Endodermal cell (in vitro differentiated cells): ENCODE measurements around the gene FHL1. TPM values are rescaled to one million over a fixed set of nuclear protein-coding genes. Genes with fewer than 3 reads are reported as not detected.

Experiments used
- DNase-seq: peaks from one replicate; pipeline ENCODE4 v3.0.0-alpha.2; 2017
- H3K27ac ChIP-seq: 2 replicates; pipeline ENCODE4 v1.5.1; 2013; ENCODE audit warnings: mild to moderate bottlenecking, low read depth, low read length, moderate library complexity
- H3K27me3 ChIP-seq: 2 replicates; pipeline ENCODE4 v1.6.1; 2013; ENCODE audit warnings: mild to moderate bottlenecking, low read length, moderate library complexity; ENCODE audit not compliant: insufficient read depth, control insufficient read depth, poor library complexity, severe bottlenecking
- H3K36me3 ChIP-seq: 2 replicates; pipeline ENCODE4 v1.7.0; 2013; ENCODE audit warnings: mild to moderate bottlenecking, low read length, moderate library complexity; ENCODE audit not compliant: control insufficient read depth, insufficient read depth
- H3K4me1 ChIP-seq: one replicate; pipeline ENCODE4 v1.7.0; 2013; ENCODE audit warnings: low read length; ENCODE audit not compliant: control insufficient read depth, insufficient read depth
- H3K4me3 ChIP-seq: 2 replicates; pipeline ENCODE4 v1.5.1; 2013; ENCODE audit warnings: mild to moderate bottlenecking, low read length, moderate library complexity
- H3K9ac ChIP-seq: 2 replicates; pipeline ENCODE4 v1.6.1; 2013; ENCODE audit warnings: mild to moderate bottlenecking, low read length, moderate library complexity; ENCODE audit not compliant: poor library complexity, severe bottlenecking; ENCODE audit errors: extremely low read depth
- H3K9me3 ChIP-seq: 2 replicates; pipeline ENCODE4 v1.6.1; 2013; ENCODE audit warnings: mild to moderate bottlenecking, low read length, moderate library complexity; ENCODE audit not compliant: control insufficient read depth
- H3K27ac Mint-ChIP-seq: 2 replicates; pipeline ENCODE4 v1.8.0; 2020; ENCODE audit warnings: mixed read lengths
- H3K27me3 Mint-ChIP-seq: 2 replicates; pipeline ENCODE4 v1.8.0; 2021; ENCODE audit warnings: mild to moderate bottlenecking, mixed read lengths; ENCODE audit not compliant: insufficient read depth
- H3K36me3 Mint-ChIP-seq: 2 replicates; pipeline ENCODE4 v1.8.0; 2020; ENCODE audit warnings: low read depth, mixed read lengths
- H3K4me1 Mint-ChIP-seq: 2 replicates; pipeline ENCODE4 v1.8.0; 2020; ENCODE audit warnings: mixed read lengths
- H3K4me3 Mint-ChIP-seq: 2 replicates; pipeline ENCODE4 v1.8.0; 2020; ENCODE audit warnings: mild to moderate bottlenecking, moderate library complexity, mixed read lengths
- H3K9me3 Mint-ChIP-seq: 2 replicates; pipeline ENCODE4 v1.8.0; 2020; ENCODE audit warnings: mild to moderate bottlenecking, mixed read lengths
- WGBS, 2 experiments: methylation state at CpG; one replicate each; pipeline versions ENCODE4 v1.1.5 to v1.1.7; 2013; ENCODE audit warnings: missing lambda C conversion rate in 2 of 2, mixed read lengths in 1 of 2; ENCODE audit not compliant: insufficient coverage in 1 of 2, insufficient read length in 1 of 2; 5-methylcytosine and 5-hydroxymethylcytosine counted together
- total RNA-seq, 2 donors: library from RNA; stranded (reverse); fragmentation: NEBNext Ultra II Directional in 1 of 2; extraction: Animal tissue kit (Norgen Biotek cat#: 25700) in 1 of 2; gene quantifications; 2 replicates in 1 of 2; 3 replicates in 1 of 2; pipeline ENCODE4 v1.2.1, GENCODE V29; 2021
- TF ChIP-seq, protein P1 (sequence below): fragments of 200-600 bp; sonication (generic); conservative IDR thresholded peaks from 2 replicates; pipeline ENCODE4 v1.5.0; 2021; ENCODE audit warnings: antibody characterized with exemption, mild to moderate bottlenecking

FHL1 gene
- total RNA-seq, 2 donors from 2014 or later = 3.7 to 19.3 TPM

DNA sequence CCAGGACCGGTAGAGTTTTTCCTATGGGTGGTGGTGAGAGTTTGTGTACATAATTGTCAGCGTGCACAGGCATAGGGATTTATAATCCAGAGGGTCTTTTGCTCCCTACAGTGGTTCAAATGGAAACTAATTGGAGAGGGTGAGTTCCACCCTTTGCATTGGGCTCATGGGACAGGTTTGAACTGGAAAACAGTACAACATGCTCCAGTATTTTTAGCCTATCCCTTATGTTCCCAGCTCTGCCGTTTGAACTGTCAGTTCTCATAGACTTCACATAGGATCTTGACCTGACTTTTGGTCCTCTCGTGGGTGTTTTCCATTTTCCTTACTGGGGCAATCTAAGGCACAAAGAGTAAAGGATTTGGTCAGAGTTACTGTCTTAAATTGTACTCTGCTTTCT is 31.8 kb downstream of the FHL1 start:
- Mint-ChIP-seq H3K27me3 (no peaks in the 10 kb centered on the region), H3K4me3 (no peak overlapping the region), H3K27ac (no peak overlapping the region), H3K36me3 (no peaks in the 10 kb centered on the region), H3K9me3 (peaks cover 27% of the 10 kb centered on the region), H3K4me1 (no peaks in the 10 kb centered on the region)
- no peak overlapping the region for H3K9ac ChIP-seq
- 88% methylated on average over 4 of the region's 4 CpGs; no CpG with 5 or more reads in 1 of the 2 experiments for WGBS, 2 experiments
- DNase-seq = no peak
- H3K36me3 ChIP-seq = no peaks in the 10 kb centered on the region
- H3K9me3 ChIP-seq = no peaks in the 10 kb centered on the region
- no peak overlapping the region for H3K27ac ChIP-seq
- H3K27me3 ChIP-seq = no peaks in the 10 kb centered on the region
- H3K4me1 ChIP-seq = no peaks in the 10 kb centered on the region
- TF ChIP-seq, protein P1, sequence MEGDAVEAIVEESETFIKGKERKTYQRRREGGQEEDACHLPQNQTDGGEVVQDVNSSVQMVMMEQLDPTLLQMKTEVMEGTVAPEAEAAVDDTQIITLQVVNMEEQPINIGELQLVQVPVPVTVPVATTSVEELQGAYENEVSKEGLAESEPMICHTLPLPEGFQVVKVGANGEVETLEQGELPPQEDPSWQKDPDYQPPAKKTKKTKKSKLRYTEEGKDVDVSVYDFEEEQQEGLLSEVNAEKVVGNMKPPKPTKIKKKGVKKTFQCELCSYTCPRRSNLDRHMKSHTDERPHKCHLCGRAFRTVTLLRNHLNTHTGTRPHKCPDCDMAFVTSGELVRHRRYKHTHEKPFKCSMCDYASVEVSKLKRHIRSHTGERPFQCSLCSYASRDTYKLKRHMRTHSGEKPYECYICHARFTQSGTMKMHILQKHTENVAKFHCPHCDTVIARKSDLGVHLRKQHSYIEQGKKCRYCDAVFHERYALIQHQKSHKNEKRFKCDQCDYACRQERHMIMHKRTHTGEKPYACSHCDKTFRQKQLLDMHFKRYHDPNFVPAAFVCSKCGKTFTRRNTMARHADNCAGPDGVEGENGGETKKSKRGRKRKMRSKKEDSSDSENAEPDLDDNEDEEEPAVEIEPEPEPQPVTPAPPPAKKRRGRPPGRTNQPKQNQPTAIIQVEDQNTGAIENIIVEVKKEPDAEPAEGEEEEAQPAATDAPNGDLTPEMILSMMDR = no peak
- H3K4me3 ChIP-seq = no peak overlapping the region

DNA sequence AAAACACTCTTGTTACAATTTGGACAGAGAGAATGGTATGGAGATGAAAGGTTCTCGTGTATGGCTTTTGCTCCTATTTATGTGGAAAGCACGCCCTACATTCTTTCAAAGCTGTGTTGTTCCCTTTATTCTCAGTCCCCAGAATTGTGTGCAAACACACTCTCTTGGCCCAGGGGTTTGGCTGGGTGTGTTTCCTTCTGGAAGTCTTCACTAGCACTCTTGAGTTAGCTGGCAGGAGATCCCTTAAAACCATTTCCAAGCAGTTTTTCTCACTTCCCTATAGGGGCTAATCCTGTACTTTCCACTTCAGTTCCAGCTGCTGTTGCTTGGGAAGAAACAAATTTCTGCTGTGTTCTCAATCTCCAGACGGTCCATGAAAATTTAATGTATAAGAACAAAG is 35.1 kb downstream of the FHL1 start:
- Histone ChIP-seq H3K27ac (no peak overlapping the region), H3K9ac (no peak overlapping the region), H3K4me3 (no peak overlapping the region), H3K4me1 (no peaks in the 10 kb centered on the region), H3K27me3 (no peaks in the 10 kb centered on the region), H3K36me3 (no peaks in the 10 kb centered on the region), H3K9me3 (no peaks in the 10 kb centered on the region)
- Mint-ChIP-seq H3K4me3 (no peak overlapping the region), H3K27me3 (no peaks in the 10 kb centered on the region), H3K4me1 (no peaks in the 10 kb centered on the region), H3K9me3 (peaks cover 38% of the 10 kb centered on the region), H3K27ac (no peak overlapping the region), H3K36me3 (no peaks in the 10 kb centered on the region)
- DNase-seq = no peak
- WGBS, 2 experiments = 86% methylated on average over 3 of the region's 3 CpGs; no CpG with 5 or more reads in 1 of the 2 experiments
- TF ChIP-seq, protein P1 = no peak

DNA sequence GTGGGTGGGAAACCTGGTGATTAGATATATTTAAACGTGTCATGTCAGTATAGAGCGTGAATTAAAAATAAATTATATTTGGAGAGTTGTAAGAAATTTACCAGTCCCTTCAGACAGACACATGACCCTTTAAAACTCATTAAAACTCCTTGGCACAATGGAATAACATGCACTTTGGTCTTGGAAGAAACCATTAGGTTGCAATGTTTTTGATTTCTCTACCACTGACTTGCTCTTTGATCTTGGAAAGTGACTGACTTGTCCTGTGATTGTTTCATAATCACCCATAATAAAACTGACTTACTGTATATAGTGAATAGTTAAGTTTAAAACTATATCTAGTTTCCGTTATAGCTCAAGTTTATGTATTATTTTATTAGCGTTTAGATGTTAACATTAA is 35.8 kb downstream of the FHL1 start:
- TF ChIP-seq, protein P1 = no peak
- WGBS, 2 experiments = 80% methylated on average over 1 of the region's 4 CpGs; no CpG with 5 or more reads in 1 of the 2 experiments
- H3K36me3 ChIP-seq = no peaks in the 10 kb centered on the region

More for the DNA sequence above, 35.8 kb downstream of the FHL1 start:
- H3K27ac ChIP-seq = no peak overlapping the region
- H3K4me1 Mint-ChIP-seq = no peaks in the 10 kb centered on the region
- H3K27me3 ChIP-seq = no peaks in the 10 kb centered on the region
- DNase-seq = no peak
- H3K36me3 Mint-ChIP-seq = no peaks in the 10 kb centered on the region
- no peaks in the 10 kb centered on the region for H3K9me3 ChIP-seq
- no peaks in the 10 kb centered on the region for H3K27me3 Mint-ChIP-seq
- H3K4me1 ChIP-seq = no peaks in the 10 kb centered on the region
- no peak overlapping the region for H3K4me3 ChIP-seq
- no peak overlapping the region for H3K27ac Mint-ChIP-seq
- no peak overlapping the region for H3K9ac ChIP-seq
- H3K4me3 Mint-ChIP-seq = no peak overlapping the region
- H3K9me3 Mint-ChIP-seq = peaks cover 37% of the 10 kb centered on the region
